HG03565 (cell line): ENCODE results near the gene CETN3.
A peak's percentile ranks its signal among the peaks of the same experiment; 100 is the strongest.
"Not testable (repeated sequence)": the region's sequence is repeated elsewhere in the genome, so short reads cannot be mapped to it uniquely, and the experiment has no call there.

Experiments used
- ATAC-seq: cut with Tn5 transposase; IDR thresholded peaks from one replicate; pipeline ENCODE4 v1.9.1; 2021; ENCODE audit warnings: mild to moderate bottlenecking, moderate library complexity; ENCODE audit not compliant: unreplicated experiment

CETN3 gene

GRCh38 chr5:90384389-90384788, 25.2 kb downstream of the CETN3 start:
- ATAC-seq, result no peak

GRCh38 chr5:90383903-90384302, 25.7 kb downstream of the CETN3 start:
- no peak for ATAC-seq

GRCh38 chr5:90381213-90381929, 28.2 kb downstream of the CETN3 start:
- ATAC-seq, result no peak

- no peak for ATAC-seq
Measured at GRCh38 chr5:90379652-90380051, 29.9 kb downstream of the CETN3 start.

- ATAC-seq, result no peak
Measured at GRCh38 chr5:90378752-90379151, 30.8 kb downstream of the CETN3 start.

GRCh38 chr5:90371269-90371668, 38.3 kb downstream of the CETN3 start:
- not testable (repeated sequence) for ATAC-seq

- peak; percentile 87 for ATAC-seq
Measured at GRCh38 chr5:90368454-90369246, 40.9 kb downstream of the CETN3 start.

GRCh38 chr5:90367879-90368278, 41.7 kb downstream of the CETN3 start:
- ATAC-seq, result no peak

- no peak for ATAC-seq
Measured at GRCh38 chr5:90366948-90367347, 42.6 kb downstream of the CETN3 start.

GRCh38 chr5:90365328-90365727, 44.2 kb downstream of the CETN3 start:
- ATAC-seq, result no peak

GRCh38 chr5:90359073-90359920, 50.3 kb downstream of the CETN3 start:
- ATAC-seq, result no peak

GRCh38 chr5:90356622-90357021, 52.9 kb downstream of the CETN3 start:
- ATAC-seq, result no peak

GRCh38 chr5:90356176-90356575, 53.4 kb downstream of the CETN3 start:
- no peak for ATAC-seq

- no peak for ATAC-seq
Measured at GRCh38 chr5:90355635-90356034, 53.9 kb downstream of the CETN3 start.

GRCh38 chr5:90353254-90353653, 56.3 kb downstream of the CETN3 start:
- ATAC-seq, result no peak

- ATAC-seq, result no peak
Measured at GRCh38 chr5:90351101-90351500, 58.5 kb downstream of the CETN3 start.

GRCh38 chr5:90347462-90347861, 62.1 kb downstream of the CETN3 start:
- ATAC-seq, result peak; percentile 45

GRCh38 chr5:90345684-90346083, 63.9 kb downstream of the CETN3 start:
- ATAC-seq, result no peak

- no peak for ATAC-seq
Measured at GRCh38 chr5:90344689-90345088, 64.9 kb downstream of the CETN3 start.

- ATAC-seq, result not testable (repeated sequence)
Measured at GRCh38 chr5:90343731-90344130, 65.8 kb downstream of the CETN3 start.

GRCh38 chr5:90342576-90342975, 67.0 kb downstream of the CETN3 start:
- no peak for ATAC-seq
